GM23248 (cell line): ENCODE measurements around the gene IHH. TPM values are rescaled to one million over a fixed set of nuclear protein-coding genes. Genes with fewer than 3 reads are reported as not detected.

Experiments
- DNase-seq: peaks from one replicate; pipeline ENCODE4 v3.0.0-alpha.2; 2015
- H2AFZ ChIP-seq: fragments of 200-600 bp; sonication (generic); 2 replicates; pipeline ENCODE4 v1.6.1; 2016; ENCODE audit warnings: antibody characterized with exemption
- H3F3A ChIP-seq: fragments of 200-600 bp; sonication (generic); 2 replicates; pipeline ENCODE4 v1.6.1; 2016; ENCODE audit warnings: mild to moderate bottlenecking, antibody characterized with exemption, mixed run types; ENCODE audit not compliant: insufficient read depth
- H3K27ac ChIP-seq: fragments of 200-600 bp; sonication (generic); 2 replicates; pipeline ENCODE4 v1.5.1; 2016; ENCODE audit warnings: mild to moderate bottlenecking
- H3K27me3 ChIP-seq: fragments of 200-600 bp; sonication (generic); replicated peaks from 2 replicates; pipeline ENCODE4 v1.6.1; 2016; ENCODE audit warnings: mild to moderate bottlenecking; ENCODE audit not compliant: insufficient read depth
- H3K36me3 ChIP-seq: fragments of 200-600 bp; sonication (generic); 2 replicates; pipeline ENCODE4 v1.6.1; 2016; ENCODE audit warnings: low read depth, mild to moderate bottlenecking
- H3K4me1 ChIP-seq: fragments of 200-600 bp; sonication (generic); 2 replicates; pipeline ENCODE4 v1.6.1; 2016; ENCODE audit warnings: mild to moderate bottlenecking; ENCODE audit not compliant: insufficient read depth
- H3K4me2 ChIP-seq: fragments of 200-600 bp; sonication (generic); one replicate; pipeline ENCODE4 v1.6.1; 2016; ENCODE audit warnings: mild to moderate bottlenecking; ENCODE audit not compliant: unreplicated experiment
- H3K4me3 ChIP-seq: fragments of 200-600 bp; sonication (generic); 2 replicates; pipeline ENCODE4 v1.5.1; 2016; ENCODE audit warnings: mild to moderate bottlenecking
- H3K79me2 ChIP-seq: fragments of 200-600 bp; sonication (generic); 2 replicates; pipeline ENCODE4 v1.6.1; 2016; ENCODE audit warnings: mild to moderate bottlenecking; ENCODE audit not compliant: insufficient read depth
- H3K9ac ChIP-seq: fragments of 200-600 bp; sonication (generic); 2 replicates; pipeline ENCODE4 v1.6.1; 2016; ENCODE audit warnings: mild to moderate bottlenecking
- H3K9me2 ChIP-seq: fragments of 200-600 bp; sonication (generic); 2 replicates; pipeline ENCODE4 v1.6.1; 2016; ENCODE audit warnings: mixed run types, mild to moderate bottlenecking, moderate library complexity; ENCODE audit not compliant: insufficient read depth
- H3K9me3 ChIP-seq: fragments of 200-600 bp; sonication (generic); one replicate; pipeline ENCODE4 v1.6.1; 2017; ENCODE audit warnings: low read depth
- H4K20me1 ChIP-seq: fragments of 200-600 bp; sonication (generic); 2 replicates; pipeline ENCODE4 v1.6.0; 2016; ENCODE audit not compliant: insufficient read depth
- EZH2 ChIP-seq: fragments of 200-600 bp; sonication (generic); IDR thresholded peaks from 2 replicates; pipeline ENCODE4 v1.6.1; 2018; ENCODE audit warnings: antibody characterized with exemption, mild to moderate bottlenecking; ENCODE audit not compliant: insufficient read depth, poor library complexity, severe bottlenecking
- EZH2phosphoT487 ChIP-seq: fragments of 200-600 bp; sonication (generic); IDR thresholded peaks from 2 replicates; pipeline ENCODE4 v1.6.1; 2018; ENCODE audit warnings: antibody characterized with exemption, moderate library complexity, mild to moderate bottlenecking, low read depth; ENCODE audit not compliant: insufficient read depth
- WGBS, 2 experiments: methylation state at CpG; one replicate each; pipeline ENCODE4 v1.1.6; 2015 to 2017; ENCODE audit warnings: low lambda C conversion rate in 2 of 2, low coverage in 1 of 2; ENCODE audit errors: missing lambda C conversion rate in 2 of 2; 5-methylcytosine and 5-hydroxymethylcytosine counted together
- in situ Hi-C: fragments of 300-500 bp; cut with MboI; formaldehyde crosslinking; loops from 2 replicates; pipeline ENCODE4 v1.15.0; 2020
- polyA plus RNA-seq: library from polyadenylated mRNA; unstranded; fragments of >200 nt; fragmentation: Nextera tagmentation; extraction: Ambion mirVana; gene quantifications from 2 replicates; pipeline ENCODE4 v1.2.1, GENCODE V29; 2016
- total RNA-seq: library from RNA; depleted of rRNA; stranded (reverse); fragments of >200 nt; shearing (Covaris generic); gene quantifications from 2 replicates; pipeline ENCODE4 v1.2.3, GENCODE V29; 2014

The IHH gene
- total and polyA plus RNA-seq, 2 experiments from 2014 or later, result not detected

GRCh38 chr2:219027511-219028055 is 33.1 kb downstream of the IHH start:
- WGBS, 2 experiments, result 80% methylated on average over 21 of the region's 22 CpGs
- Histone ChIP-seq H3K36me3 (no peaks in the 10 kb centered on the region), H3K27ac (no peak overlapping the region), H3K9me2 (no peaks in the 10 kb centered on the region), H3K27me3 (peaks cover 28% of the 10 kb centered on the region), H3K79me2 (no peaks in the 10 kb centered on the region), H3K9ac (no peak overlapping the region), H3F3A (no peaks in the 10 kb centered on the region), H2AFZ (no peak overlapping the region), H3K9me3 (no peaks in the 10 kb centered on the region), H3K4me2 (no peak overlapping the region), H3K4me1 (no peaks in the 10 kb centered on the region), H3K4me3 (no peak overlapping the region), H4K20me1 (no peaks in the 10 kb centered on the region)
- DNase-seq, result no peak
- TF ChIP-seq EZH2phosphoT487 (no peak), EZH2 (no peak)
- in situ Hi-C loops, result no loop called here

- H3K9ac ChIP-seq, result no peak overlapping the region
- H3F3A ChIP-seq, result no peaks in the 10 kb centered on the region
- no peak for TF ChIP-seq EZH2phosphoT487
- no peak for TF ChIP-seq EZH2
- no peaks in the 10 kb centered on the region for H3K9me3 ChIP-seq
- peaks cover 24% of the 10 kb centered on the region for H3K27me3 ChIP-seq
- H3K36me3 ChIP-seq, result no peaks in the 10 kb centered on the region
- DNase-seq, result no peak
- H3K4me2 ChIP-seq, result no peak overlapping the region
- H3K79me2 ChIP-seq, result no peaks in the 10 kb centered on the region
- in situ Hi-C loops, result no loop called here
- no peaks in the 10 kb centered on the region for H3K4me1 ChIP-seq
- no peaks in the 10 kb centered on the region for H4K20me1 ChIP-seq
- H2AFZ ChIP-seq, result no peak overlapping the region
- no peak overlapping the region for H3K4me3 ChIP-seq
- no peaks in the 10 kb centered on the region for H3K9me2 ChIP-seq
- no peak overlapping the region for H3K27ac ChIP-seq
- 54 to 64% methylated on average over 7 of the region's 7 CpGs for WGBS, 2 experiments
These were observed 33.8 kb downstream of the IHH start for GRCh38 chr2:219026946-219027345.

- TF ChIP-seq EZH2phosphoT487, result no peak
- no peak for TF ChIP-seq EZH2
- H3K9me2 ChIP-seq, result no peaks in the 10 kb centered on the region
- no peaks in the 10 kb centered on the region for H3F3A ChIP-seq
- peak; percentile 14 for DNase-seq
- H3K27me3 ChIP-seq, result peaks cover 24% of the 10 kb centered on the region
- no peaks in the 10 kb centered on the region for H3K9me3 ChIP-seq
- WGBS, 2 experiments, result 58 to 64% methylated on average over 18 of the region's 18 CpGs
- no peak overlapping the region for H2AFZ ChIP-seq
- no peaks in the 10 kb centered on the region for H3K79me2 ChIP-seq
- H3K36me3 ChIP-seq, result no peaks in the 10 kb centered on the region
- H3K27ac ChIP-seq, result no peak overlapping the region
- no peak overlapping the region for H3K4me2 ChIP-seq
- no peak overlapping the region for H3K4me3 ChIP-seq
- in situ Hi-C loops, result no loop called here
- no peaks in the 10 kb centered on the region for H4K20me1 ChIP-seq
- no peaks in the 10 kb centered on the region for H3K4me1 ChIP-seq
- H3K9ac ChIP-seq, result no peak overlapping the region
These were observed 34.8 kb downstream of the IHH start for GRCh38 chr2:219025637-219026585.

GRCh38 chr2:219024059-219024458 is 36.7 kb downstream of the IHH start:
- H3K27me3 ChIP-seq, result peaks cover 29% of the 10 kb centered on the region
- 36 to 47% methylated on average over 11 of the region's 11 CpGs for WGBS, 2 experiments
- in situ Hi-C loops, result no loop called here

More at GRCh38 chr2:219024059-219024458, 36.7 kb downstream of the IHH start:
- H3K4me1 ChIP-seq, result no peaks in the 10 kb centered on the region
- H3K9me3 ChIP-seq, result no peaks in the 10 kb centered on the region
- H3F3A ChIP-seq, result no peaks in the 10 kb centered on the region
- H3K9ac ChIP-seq, result no peak overlapping the region
- H2AFZ ChIP-seq, result no peak overlapping the region
- H3K27ac ChIP-seq, result no peak overlapping the region
- no peak overlapping the region for H3K4me2 ChIP-seq
- H4K20me1 ChIP-seq, result no peaks in the 10 kb centered on the region
- no peak for DNase-seq
- no peaks in the 10 kb centered on the region for H3K36me3 ChIP-seq
- H3K9me2 ChIP-seq, result no peaks in the 10 kb centered on the region
- TF ChIP-seq EZH2phosphoT487 (no peak), EZH2 (no peak)
- no peak overlapping the region for H3K4me3 ChIP-seq
- no peaks in the 10 kb centered on the region for H3K79me2 ChIP-seq
